Activated effector memory CD4-positive, alpha-beta T cell treated with Interleukin-2 at 50 U/mL for 16 hours (primary cell): Measurements from ENCODE around the gene PSMB4.
A peak's percentile ranks its signal among the peaks of the same experiment; 100 is the strongest.
"Not testable (repeated sequence)": the region's sequence is repeated elsewhere in the genome, so short reads cannot be mapped to it uniquely, and the experiment has no call there.

ENCODE experiments used
- DNase-seq: peaks from one replicate; pipeline ENCODE4 v3.0.0-alpha.2; 2020

Gene PSMB4

GRCh38 chr1:151399324-151400171 lies at the start of gene PSMB4:
Gene PSMB4, plus strand, starts transcription at chr1:151399573. Its CDS starts 15 bp downstream, at chr1:151399588.
- DNase-seq: peak; percentile 75

GRCh38 chr1:151350323-151350722 lies 49.0 kb upstream of the PSMB4 start:
- DNase-seq: not testable (repeated sequence)

- no peak for DNase-seq
These were observed 47.2 kb upstream of the PSMB4 start for GRCh38 chr1:151352021-151352718.

- DNase-seq: no peak
These were observed 42.7 kb upstream of the PSMB4 start for GRCh38 chr1:151356696-151357095.

GRCh38 chr1:151361883-151362282 lies 37.5 kb upstream of the PSMB4 start:
- no peak for DNase-seq

GRCh38 chr1:151362308-151363155 lies 36.8 kb upstream of the PSMB4 start:
- DNase-seq: no peak

GRCh38 chr1:151364996-151365395 lies 34.4 kb upstream of the PSMB4 start:
- DNase-seq: no peak

GRCh38 chr1:151367658-151368392 lies 31.5 kb upstream of the PSMB4 start:
- DNase-seq: no peak

- DNase-seq: no peak
These were observed 30.7 kb upstream of the PSMB4 start for GRCh38 chr1:151368393-151369301.

- no peak for DNase-seq
These were observed 30.1 kb upstream of the PSMB4 start for GRCh38 chr1:151369302-151369610.

GRCh38 chr1:151369621-151370048 lies 29.7 kb upstream of the PSMB4 start:
- DNase-seq: no peak

GRCh38 chr1:151370211-151370911 lies 29.0 kb upstream of the PSMB4 start:
- DNase-seq: no peak

- no peak for DNase-seq
These were observed 27.9 kb upstream of the PSMB4 start for GRCh38 chr1:151371370-151372057.

GRCh38 chr1:151372058-151372934 lies 27.1 kb upstream of the PSMB4 start, which contains the start of gene SELENBP1:
Gene SELENBP1, minus strand, starts transcription at chr1:151372705. Its CDS starts 64 bp downstream, at chr1:151372641.
- no peak for DNase-seq

GRCh38 chr1:151373196-151373595 lies 26.2 kb upstream of the PSMB4 start:
- DNase-seq: no peak

GRCh38 chr1:151377150-151377884 lies 22.1 kb upstream of the PSMB4 start:
- no peak for DNase-seq

- no peak for DNase-seq
These were observed 14.8 kb upstream of the PSMB4 start for GRCh38 chr1:151384584-151384983.

GRCh38 chr1:151386002-151386401 lies 13.4 kb upstream of the PSMB4 start:
- DNase-seq: no peak
